HG02642 (cell line): Measurements from ENCODE around the gene ENTPD1.
A peak's percentile ranks its signal among the peaks of the same experiment; 100 is the strongest.
"Not testable (repeated sequence)": the region's sequence is repeated elsewhere in the genome, so short reads cannot be mapped to it uniquely, and the experiment has no call there.

Experiments used
- ATAC-seq: cut with Tn5 transposase; IDR thresholded peaks from one replicate; pipeline ENCODE4 v1.9.1; 2021; ENCODE audit warnings: mild to moderate bottlenecking; ENCODE audit not compliant: unreplicated experiment, poor library complexity

The ENTPD1 gene

DNA sequence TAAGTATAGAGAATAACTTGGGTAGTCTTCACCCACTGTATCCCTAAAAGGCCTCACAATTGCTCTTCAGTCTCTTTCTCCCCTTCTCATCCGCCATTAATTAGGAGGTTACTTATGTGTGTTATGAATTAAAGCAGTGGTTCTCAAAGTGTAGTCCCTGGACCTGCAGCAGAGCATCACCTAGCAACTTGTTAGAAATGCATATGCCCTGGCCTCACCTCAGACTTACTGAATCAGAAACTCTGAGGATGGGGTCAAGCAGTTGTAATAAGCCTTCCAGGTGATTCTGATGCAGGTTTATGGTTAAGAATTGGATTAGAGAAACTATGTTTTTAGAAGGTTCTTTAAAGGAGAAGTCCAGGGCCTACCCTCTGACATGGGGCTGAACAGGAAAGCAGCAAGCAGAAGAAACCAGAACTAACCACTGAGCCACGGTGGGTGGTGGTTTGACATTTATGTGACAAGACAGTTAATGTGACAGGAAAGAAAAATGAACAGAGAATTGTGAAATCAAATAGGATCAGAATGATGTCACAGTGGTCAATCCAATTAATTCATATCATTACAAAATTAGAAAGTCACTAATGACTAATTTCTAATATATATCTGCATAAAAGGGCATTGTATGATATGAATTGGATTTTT is 37.6 kb downstream of the ENTPD1 start:
- peak; percentile 41 for ATAC-seq

DNA sequence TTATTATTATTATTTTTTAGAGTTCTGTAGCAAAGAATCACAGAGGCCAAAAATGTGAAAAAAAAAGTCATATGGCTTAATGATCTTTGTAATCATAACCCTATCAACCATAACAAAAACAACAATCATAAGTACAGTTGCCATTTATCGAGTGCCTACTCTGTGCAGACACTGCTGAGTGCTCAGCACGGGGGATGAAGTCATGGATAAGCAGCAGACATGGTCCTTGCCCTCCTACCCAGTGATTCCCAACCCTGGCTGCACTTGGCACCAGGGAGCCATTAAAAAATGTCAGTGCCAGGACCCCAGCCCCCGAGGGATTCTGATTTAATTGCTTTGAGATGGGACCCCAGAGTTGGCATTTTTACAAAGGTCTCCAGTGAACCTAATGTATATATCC is 38.2 kb downstream of the ENTPD1 start:
- no peak for ATAC-seq

DNA sequence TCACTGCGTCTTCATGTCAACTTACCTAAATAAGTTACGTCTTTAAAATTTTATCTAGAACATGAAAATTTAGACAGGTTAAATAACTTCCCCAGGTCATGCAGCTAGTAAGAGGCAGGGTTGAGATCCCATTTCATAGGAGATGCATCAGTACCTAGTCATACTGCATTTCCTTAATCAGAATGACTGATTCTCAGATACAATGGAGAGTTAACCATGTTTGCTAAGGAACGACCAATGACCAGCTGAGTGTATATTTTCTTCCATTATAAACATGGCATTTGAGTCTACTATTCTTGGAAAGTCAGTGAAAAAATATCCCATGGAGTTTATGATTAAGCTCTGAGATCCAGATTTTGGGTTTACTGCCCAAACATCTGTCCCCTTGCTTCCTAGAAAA is 39.6 kb downstream of the ENTPD1 start:
- ATAC-seq, result no peak

DNA sequence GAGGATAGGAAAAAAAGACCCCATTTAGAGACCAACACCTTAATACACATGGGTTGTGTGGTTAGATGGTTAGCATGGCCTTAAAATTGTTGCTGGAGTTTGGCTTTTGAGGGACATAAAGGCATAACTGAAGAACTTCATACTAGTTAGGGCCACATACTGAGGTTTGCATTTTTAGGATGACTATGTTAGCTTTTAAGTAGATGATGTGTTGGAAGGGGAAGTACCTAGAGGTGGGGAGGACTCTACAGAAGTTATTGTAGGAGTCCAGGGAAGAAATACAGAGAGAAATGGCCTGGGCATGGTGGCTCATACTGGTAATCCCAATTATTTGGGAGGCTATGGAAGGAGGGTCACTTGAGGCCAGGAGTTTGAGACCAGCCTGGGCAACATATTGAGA is 40.5 kb downstream of the ENTPD1 start:
- ATAC-seq, result no peak

DNA sequence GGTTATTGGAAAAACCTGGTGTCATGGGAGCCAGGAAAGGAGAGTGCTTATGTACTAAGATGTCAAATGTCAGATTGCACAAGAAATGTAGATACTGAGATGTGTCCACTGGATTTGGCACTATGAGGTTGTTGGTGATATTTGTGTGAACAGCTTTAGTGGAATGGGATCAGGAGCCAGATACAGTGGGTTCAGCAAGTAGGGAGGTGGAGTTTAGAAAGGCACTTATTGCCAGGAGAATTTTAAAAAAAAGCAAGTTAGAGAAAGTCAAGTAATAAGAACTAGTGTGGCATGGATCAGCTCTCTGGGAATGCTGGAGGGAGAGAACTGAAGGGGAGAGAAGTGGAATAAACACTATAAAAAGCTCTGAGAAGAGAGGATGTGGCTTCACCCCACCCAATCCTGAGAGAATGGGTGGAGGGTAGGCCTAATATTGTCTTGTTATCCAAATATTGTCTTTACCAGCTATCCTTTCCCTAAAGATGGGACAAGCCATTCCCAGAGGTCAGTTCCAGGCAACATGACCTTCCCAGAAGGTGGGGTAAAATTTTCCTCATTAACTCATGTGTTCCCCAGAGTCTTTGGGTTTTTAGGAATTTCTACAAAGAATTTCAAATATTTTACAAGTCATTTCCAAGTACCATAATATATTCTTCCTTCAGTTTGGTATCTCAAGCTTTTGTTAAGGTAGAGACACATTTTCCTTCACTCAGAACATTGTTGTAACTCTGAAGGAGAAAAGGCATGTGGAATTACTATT is 42.3 kb downstream of the ENTPD1 start:
- no peak for ATAC-seq

DNA sequence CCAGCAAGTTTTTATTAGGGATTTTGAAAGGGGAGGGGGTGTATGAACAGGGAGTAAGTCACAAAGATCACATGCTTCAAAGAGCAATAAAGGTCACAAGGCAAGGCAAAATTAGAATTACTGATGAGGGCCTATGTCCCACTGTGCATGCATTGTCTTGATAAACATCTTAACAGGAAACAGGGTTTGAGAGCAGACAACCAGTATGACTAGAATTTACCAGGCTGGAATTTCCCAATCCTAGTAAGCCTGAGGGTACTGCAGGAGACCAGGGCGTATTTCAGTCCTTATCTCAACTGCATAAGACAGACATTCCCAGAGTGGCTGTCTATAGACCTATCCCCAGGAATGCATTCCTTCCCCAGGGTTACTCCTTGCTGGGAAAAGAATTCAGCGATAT is 44.3 kb downstream of the ENTPD1 start:
- not testable (repeated sequence) for ATAC-seq

DNA sequence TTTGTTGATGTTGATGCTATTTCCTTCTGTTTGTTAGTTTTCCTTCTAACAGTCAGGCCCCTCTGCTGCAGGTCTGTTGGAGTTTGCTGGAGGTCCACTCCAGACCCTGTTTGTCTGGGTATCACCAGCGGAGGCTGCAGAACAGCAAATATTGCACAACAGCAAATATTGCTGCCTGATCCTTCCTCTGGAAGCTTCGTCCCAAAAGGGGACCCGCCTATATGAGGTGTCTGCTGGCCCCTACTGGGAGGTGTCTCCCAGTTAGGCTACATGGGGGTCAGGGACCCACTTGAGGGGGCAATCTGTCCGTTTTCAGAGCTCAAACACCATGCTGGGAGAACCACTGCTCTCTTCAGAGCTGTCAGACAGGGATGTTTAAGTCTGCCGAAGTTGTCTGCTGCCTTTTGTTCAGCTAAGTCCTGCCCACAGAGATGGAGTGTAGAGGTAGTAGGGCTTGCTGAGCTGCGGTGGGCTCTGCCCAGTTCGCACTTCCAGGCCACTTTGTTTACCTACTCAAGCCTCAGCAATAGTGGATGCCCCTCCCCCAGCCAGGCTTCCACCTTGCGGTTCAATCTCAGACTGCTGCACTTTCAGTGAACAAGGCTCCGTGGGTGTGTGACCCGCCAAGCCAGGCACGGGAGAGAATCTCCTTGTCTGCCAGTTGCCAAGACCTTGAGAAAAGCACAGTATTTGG is 50.9 kb downstream of the ENTPD1 start:
- not testable (repeated sequence) for ATAC-seq

DNA sequence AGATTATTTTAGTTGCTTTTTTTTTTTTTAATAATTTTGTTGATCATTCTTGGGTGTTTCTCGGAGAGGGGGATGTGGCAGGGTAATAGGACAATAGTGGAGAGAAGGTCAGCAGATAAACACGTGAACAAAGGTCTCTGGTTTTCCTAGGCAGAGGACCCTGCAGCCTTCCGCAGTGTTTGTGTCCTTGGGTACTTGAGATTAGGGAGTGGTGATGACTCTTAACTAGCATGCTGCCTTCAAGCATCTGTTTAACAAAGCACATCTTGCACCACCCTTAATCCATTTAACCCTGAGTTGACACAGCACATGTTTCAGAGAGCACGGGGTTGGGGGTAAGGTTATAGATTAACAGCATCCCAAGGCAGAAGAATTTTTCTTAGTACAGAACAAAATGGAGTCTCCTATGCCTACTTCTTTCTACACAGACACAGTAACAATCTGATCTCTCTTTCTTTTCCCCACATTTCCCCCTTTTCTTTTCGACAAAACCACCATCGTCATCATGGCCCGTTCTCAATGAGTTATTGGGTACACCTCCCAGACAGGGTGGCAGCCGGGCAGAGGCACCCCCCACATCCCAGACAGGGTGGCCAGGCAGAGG is 52.8 kb downstream of the ENTPD1 start:
- not testable (repeated sequence) for ATAC-seq

DNA sequence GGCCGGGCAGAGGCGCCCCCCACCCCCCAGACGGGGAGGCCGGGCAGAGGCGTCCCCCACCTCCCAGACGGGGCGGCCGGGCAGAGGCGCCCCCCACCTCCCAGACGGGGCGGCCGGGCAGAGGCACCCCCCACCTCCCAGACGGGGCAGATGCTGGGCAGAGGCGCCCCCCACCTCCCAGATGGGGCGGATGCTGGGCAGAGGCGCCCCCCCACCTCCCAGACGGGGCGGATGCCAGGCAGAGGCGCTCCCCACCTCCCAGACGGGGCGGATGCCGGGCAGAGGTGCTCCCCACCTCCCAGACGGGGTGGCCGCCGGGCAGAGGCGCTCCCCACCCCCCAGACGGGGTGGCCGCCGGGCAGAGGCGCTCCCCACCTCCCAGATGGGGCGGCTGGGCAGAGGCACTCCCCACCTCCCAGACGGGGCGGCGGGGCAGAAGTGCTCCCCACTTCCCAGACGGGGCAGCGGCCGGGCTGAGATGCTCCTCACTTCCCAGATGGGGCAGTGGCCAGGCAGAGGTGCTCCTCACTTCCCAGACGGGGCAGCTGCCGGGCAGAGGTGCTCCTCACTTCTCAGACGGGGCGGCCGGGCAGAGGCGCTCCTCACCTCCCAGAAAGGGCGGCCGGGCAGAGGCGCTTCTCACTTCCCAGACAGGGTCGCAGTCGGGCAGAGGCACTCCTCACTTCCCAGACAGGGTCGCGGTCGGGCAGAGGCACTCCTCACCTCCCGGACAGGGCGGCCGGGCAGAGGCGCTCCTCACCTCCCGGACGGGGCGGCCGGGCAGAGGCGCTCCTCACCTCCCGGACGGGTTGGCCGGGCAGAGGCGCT is 53.6 kb downstream of the ENTPD1 start:
- ATAC-seq, result no peak

DNA sequence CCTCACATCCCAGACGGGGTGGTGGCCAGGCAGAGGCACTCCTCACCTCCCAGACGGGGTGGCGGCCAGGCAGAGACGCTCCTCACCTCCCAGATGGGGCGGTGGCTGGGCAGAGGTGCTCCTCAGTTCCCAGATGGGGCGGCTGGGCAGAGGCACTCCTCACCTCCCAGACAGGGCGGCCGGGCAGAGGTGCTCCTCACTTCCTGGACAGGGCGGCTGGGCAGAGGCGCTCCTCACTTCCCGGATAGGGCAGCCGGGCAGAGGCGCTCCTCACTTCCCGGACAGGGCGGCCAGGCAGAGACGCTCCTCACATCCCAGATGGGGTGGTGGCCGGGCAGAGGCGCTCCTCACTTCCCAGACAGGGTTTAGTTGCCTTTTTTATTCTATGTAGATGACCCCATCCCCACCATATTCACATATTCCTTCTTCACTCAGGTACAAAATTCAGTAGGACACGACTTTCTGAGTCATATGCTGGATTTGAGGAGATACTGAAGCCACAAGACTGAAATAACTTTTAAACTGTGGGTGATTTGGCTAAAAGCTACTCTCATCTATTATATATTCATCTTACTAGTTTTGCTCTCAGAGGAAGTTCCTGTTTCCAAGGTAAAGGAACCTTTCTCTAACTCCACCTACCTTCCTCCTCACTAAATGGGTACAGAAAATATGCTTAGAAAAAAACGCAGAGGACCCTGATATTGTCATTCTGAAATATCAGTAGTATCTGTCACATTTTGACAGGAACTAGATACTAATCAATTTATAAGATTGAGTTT is 54.4 kb downstream of the ENTPD1 start:
- ATAC-seq, result no peak

DNA sequence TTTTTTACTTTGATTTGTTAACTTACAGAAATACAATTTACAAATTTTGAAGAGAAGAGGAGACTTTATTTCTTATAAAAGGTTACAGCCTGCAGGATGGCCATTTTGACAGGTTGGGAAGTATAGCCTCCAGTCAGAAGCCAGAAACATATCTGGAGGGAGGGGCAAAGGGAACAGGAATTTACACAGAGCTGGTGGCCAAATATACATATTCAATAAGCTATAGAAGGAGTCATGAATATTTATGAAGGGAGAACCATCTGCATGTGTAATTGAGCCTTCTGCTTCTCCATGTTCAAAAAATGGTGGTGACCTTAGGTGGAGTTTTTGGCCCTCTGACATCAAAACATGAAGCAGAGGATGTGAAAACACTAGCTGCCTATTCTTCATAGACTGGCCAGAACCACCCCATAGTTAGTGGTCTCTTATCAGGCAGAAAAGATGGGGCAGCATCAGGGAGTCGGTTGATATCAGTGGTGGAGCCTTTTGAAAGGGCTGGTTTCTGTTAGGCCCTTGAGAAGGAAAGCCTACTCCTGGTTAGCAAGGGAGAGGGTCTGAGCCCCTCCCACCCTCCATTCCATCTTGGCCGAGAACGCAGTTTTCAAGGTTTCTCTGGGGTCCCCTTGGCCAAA is 57.2 kb downstream of the ENTPD1 start:
- no peak for ATAC-seq

DNA sequence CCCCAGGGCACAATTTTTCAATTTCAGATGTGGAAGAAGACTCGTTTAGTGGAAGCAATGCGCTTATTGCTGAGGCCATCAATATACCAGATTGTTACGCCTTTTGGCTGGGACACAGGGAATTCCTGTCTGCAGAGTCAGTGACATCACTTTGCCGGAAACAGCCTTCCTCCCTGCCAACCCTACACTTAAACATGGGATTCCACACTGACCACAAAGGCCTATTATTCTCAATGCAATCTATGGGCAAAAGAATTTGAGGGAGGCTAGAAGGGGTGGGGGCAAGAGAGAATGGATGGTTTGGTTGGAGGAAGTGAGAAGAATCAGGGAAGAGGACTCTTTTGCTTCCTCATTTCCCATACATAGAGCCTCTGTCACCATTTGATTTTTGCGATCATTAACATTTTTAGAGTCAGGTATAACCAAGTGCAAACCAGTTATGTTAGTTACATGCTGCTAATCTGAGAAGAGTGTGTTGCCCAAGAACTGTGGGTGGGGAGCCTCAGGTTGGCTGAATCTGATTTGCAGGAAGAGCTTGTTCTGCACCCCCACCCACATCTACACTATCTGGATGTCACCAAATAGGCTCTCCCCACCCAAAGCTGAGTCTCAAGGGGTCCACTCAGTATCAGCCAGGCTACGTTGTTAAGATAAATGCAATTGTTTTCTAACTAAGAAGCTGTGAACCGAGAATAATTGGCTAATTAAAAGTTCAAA is 58.2 kb downstream of the ENTPD1 start:
- no peak for ATAC-seq

DNA sequence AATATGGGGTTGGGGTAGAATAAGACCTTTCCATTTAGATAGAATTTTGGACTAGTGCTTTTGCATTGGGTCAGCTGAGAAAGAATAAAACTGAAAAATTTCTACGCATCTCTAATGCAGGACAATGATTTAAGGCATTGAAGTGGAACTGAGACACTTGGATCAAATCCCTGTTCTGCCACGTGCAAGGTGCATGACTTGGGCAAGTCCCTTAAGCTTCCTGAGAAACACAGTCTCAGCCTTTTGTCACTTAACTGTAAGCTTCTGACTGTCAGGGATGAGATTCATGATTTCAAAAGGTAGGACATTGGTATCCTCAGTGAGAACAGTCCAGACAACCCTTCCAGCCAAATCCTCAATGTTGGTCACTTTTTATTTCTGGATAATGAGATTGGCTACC is 59.2 kb downstream of the ENTPD1 start:
- ATAC-seq, result no peak

DNA sequence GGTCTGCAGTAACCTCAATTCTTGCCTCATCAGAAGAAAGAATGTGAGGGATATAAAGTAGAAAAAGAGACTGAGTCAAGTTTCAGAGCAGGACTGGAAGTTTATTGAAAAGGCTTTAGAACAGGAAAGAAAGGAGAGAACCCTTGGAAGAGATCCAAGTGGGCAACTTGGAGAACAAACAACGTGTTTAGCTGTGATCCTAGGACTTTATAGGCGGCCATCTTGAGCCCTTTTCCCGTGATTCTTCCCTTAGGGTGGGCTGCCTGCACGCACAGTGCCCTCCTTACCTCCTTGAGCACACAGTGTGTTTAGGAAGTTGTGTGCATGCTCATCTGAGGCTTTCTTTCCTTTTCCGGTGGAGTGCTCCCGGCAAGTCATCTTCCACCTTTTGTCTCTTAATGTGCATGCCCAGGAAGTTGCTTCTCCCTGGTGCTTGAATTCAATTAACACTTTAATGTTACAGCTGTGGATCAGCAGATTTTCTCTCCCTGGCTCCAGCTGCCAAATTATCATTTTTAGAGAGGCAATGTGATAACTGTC is 59.8 kb downstream of the ENTPD1 start:
- ATAC-seq, result no peak

DNA sequence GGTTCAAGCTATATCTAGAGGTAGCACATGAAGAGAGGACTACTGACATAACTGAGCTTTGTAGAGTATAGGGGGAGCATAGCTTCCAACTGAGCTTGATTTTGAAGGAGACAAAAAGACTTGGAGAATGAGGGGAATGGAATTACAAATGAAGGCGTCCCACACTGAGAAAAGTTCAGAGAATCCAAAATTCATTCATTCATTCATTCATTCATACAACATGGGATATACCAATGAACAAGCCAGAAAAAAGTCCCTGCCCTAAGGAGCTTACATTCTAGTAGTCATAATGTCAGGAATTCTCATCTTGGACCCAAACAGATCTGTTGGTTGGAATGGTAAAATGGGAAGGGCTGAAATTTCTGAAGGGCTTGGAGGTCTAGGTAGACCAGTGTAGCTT is 62.0 kb downstream of the ENTPD1 start:
- ATAC-seq, result no peak

DNA sequence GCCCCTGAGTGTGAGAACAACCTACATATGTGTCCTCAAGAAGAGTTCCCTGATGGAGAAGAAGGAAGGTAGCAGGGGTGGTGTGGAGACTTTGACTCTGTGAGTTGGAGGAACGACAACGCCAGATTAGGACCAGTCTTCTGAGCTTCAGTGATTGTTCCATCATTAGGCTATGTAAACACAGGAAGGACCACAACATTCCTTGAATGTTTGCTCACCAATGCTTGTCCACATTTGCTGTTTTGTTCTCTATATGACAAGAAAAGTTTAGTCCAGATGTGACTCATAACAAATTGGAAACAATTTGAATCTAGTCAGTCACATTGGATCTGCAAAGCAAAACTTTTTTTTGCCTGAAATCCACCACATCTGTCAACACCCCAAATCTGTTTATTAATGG is 62.7 kb downstream of the ENTPD1 start:
- ATAC-seq, result no peak

DNA sequence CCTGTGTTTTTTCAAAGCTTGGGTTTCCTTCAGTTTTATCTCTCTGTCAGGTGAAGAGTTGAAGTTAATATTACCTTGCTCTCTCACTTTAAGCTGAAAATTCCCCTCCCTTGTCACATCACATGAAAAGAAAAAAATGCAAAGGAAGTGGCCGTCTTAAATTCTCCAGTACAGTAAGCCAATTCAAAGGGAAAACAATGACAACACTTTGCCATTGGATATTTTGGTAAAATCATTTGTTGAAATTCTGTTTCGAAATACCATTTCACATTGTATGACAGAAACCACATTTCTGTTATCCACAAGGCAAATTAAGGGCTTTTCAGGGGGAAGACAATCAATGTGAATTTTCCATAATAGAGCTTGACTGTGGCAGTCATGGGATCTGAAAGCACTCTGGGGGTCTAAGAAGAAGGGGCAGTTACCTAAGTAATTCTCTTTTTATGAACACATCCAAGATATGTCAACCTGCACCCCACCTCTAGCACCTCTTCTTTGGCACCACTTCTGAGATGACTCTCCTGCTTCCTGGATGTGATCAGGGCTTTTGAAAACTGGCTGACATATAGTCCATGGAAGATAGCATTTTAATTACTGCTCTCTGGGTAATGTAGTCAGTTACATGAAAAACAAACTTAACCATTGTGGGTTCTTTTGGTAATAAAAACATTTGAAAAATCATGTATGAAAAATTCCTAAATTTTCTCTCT is 63.8 kb downstream of the ENTPD1 start:
- ATAC-seq, result no peak

DNA sequence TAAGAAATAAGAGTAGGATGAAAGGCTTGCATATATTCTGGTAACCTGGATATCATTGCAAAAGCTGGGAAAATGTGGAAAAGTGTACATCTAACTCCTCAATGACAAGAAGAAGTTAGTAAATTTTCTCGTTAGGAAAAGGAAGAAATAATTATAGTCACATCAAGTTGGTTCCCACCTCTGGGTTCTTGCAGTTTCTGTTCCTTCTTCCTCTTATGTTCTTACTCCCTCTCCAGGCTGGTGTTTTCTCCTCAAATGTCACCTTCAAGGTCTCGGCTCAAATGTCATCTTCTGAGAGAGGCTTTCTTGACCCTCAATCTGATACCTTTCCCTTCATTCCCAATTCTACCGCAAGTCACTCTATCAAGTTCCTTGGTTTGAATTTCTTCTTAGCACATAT is 64.4 kb downstream of the ENTPD1 start:
- ATAC-seq, result peak; percentile 44
